Adrenal gland (tissue), 5 donors: ENCODE results near the gene KIAA1328.

Experiments used
- POLR2A ChIP-seq, 2 donors: fragments of 450-650 bp; IDR thresholded peaks; one replicate each; pipeline ENCODE4 v1.6.1; 2017; ENCODE audit warnings: antibody characterized with exemption in 2 of 2, mild to moderate bottlenecking in 2 of 2, moderate library complexity in 1 of 2
- TF ChIP-seq, protein P1 (sequence below), 6 experiments: fragments of 450-650 bp in 4 of 6; fragments of 200-600 bp in 2 of 6; sonication (generic) in 1 of 6; IDR thresholded peaks; 1 replicate in 5 of 6; 2 replicates in 1 of 6; pipeline versions ENCODE4 v1.5.1 to v1.8.0; 2016 to 2021; ENCODE audit warnings: antibody characterized with exemption in 6 of 6, mild to moderate bottlenecking in 2 of 6, moderate library complexity in 1 of 6
- donor health status: DM: no; HTN: no; CAD: no.

- TF ChIP-seq, protein P1, sequence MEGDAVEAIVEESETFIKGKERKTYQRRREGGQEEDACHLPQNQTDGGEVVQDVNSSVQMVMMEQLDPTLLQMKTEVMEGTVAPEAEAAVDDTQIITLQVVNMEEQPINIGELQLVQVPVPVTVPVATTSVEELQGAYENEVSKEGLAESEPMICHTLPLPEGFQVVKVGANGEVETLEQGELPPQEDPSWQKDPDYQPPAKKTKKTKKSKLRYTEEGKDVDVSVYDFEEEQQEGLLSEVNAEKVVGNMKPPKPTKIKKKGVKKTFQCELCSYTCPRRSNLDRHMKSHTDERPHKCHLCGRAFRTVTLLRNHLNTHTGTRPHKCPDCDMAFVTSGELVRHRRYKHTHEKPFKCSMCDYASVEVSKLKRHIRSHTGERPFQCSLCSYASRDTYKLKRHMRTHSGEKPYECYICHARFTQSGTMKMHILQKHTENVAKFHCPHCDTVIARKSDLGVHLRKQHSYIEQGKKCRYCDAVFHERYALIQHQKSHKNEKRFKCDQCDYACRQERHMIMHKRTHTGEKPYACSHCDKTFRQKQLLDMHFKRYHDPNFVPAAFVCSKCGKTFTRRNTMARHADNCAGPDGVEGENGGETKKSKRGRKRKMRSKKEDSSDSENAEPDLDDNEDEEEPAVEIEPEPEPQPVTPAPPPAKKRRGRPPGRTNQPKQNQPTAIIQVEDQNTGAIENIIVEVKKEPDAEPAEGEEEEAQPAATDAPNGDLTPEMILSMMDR (IDR thresholded peaks at IDR 0.05) = no peak
- TF ChIP-seq POLR2A (IDR thresholded peaks at IDR 0.05) = no peak
Observed at GRCh38 chr18:37122877-37123276, 293.9 kb downstream of the KIAA1328 start.
